Measurements from ENCODE around the gene SRP54. TPM values are rescaled to one million over a fixed set of nuclear protein-coding genes. Genes with fewer than 3 reads are reported as not detected.

SRP54 gene
- total and polyA plus RNA-seq, 2 donors (not counting 1 experiment from before 2014, with no cell fraction given): 71.5 to 93.9 TPM

DNA sequence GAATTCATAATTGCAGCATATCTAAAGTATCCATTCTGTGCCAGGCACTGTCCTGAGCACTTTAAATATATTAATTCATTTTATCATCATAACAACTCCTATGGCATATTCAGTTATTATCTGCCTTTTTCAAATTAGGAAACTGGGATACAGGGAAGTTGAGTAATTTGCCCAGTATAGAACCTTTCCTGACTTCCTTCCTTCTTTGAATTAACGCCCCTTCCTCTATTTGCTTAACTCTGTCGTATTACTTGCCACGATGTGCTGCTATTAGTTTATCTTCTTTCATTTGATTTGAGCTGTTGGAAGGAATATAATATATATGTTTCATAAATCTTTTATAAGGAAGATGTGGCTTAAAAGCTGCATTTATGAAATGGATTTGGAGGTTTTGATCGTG is 37.9 kb downstream of the SRP54 start:
- Histone ChIP-seq H3K4me2 (ENCODE audit: extremely low read depth, insufficient read depth, low read length) (no peak overlapping the region), H3K27ac (ENCODE audit: insufficient read depth, low read length) (no peak overlapping the region), H3K9me3 (ENCODE audit: control insufficient read depth, insufficient read depth, low read depth, low read length) (no peaks in the 10 kb centered on the region), H2AFZ (ENCODE audit: low read length) (no peak overlapping the region), H4K20me1 (ENCODE audit: control insufficient read depth, extremely low read depth, insufficient read depth, low read length) (no peaks in the 10 kb centered on the region), H3K9ac (ENCODE audit: insufficient read depth, low read length) (no peak overlapping the region), H3K27me3 (ENCODE audit: control insufficient read depth, insufficient read depth, low read length) (no peaks in the 10 kb centered on the region), H3K79me2 (ENCODE audit: control insufficient read depth, insufficient read depth, low read length) (no peaks in the 10 kb centered on the region), H3K4me1 (ENCODE audit: control insufficient read depth, extremely low read depth, insufficient read depth, low read length) (no peaks in the 10 kb centered on the region), H3K36me3 (ENCODE audit: control insufficient read depth, insufficient read depth, low read length) (no peaks in the 10 kb centered on the region), H3K4me3 (replicated peaks in 1 of 4; ENCODE audit: control extremely low read depth in 1 of 4, insufficient read depth in 1 of 4, low read depth in 3 of 4, low read length in 4 of 4) (no peak overlapping the region)
- no peak for DNase-seq (ENCODE audit: low read depth in 2 of 2)
- no peak for TF ChIP-seq EZH2 (IDR thresholded peaks at IDR 0.05; ENCODE audit: low read length, missing control alignments)
- TF ChIP-seq, protein P1, sequence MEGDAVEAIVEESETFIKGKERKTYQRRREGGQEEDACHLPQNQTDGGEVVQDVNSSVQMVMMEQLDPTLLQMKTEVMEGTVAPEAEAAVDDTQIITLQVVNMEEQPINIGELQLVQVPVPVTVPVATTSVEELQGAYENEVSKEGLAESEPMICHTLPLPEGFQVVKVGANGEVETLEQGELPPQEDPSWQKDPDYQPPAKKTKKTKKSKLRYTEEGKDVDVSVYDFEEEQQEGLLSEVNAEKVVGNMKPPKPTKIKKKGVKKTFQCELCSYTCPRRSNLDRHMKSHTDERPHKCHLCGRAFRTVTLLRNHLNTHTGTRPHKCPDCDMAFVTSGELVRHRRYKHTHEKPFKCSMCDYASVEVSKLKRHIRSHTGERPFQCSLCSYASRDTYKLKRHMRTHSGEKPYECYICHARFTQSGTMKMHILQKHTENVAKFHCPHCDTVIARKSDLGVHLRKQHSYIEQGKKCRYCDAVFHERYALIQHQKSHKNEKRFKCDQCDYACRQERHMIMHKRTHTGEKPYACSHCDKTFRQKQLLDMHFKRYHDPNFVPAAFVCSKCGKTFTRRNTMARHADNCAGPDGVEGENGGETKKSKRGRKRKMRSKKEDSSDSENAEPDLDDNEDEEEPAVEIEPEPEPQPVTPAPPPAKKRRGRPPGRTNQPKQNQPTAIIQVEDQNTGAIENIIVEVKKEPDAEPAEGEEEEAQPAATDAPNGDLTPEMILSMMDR (conservative IDR thresholded peaks at IDR 0.05 in 1 of 2, IDR thresholded peaks at IDR 0.05 in 1 of 2; ENCODE audit: low read depth in 1 of 2, low read length in 2 of 2): no peak

DNA sequence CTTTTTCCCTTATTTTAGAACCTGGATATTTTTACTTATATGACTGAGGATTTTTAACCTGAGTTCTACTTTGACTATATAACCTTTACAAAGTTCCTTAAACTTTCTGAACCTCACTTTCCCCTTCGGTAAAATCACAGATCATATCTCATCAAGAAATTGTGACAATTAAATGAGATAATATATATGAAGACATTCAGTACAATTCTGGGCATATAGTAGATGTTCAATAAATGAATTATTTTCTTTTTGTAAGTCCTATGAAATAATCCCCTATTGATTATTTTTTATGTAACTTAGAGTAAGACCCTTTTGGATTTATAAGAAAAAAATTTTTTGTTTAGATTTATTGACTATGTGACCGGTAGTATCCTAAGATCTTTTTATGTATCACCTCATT is 45.6 kb downstream of the SRP54 start:
- no peak overlapping the region for H3K9ac ChIP-seq (ENCODE audit: insufficient read depth, low read length)
- H3K27ac ChIP-seq (ENCODE audit: insufficient read depth, low read length): no peak overlapping the region
- H3K9me3 ChIP-seq (ENCODE audit: control insufficient read depth, insufficient read depth, low read depth, low read length): no peaks in the 10 kb centered on the region
- no peak overlapping the region for H2AFZ ChIP-seq (ENCODE audit: low read length)
- no peaks in the 10 kb centered on the region for H3K27me3 ChIP-seq (ENCODE audit: control insufficient read depth, insufficient read depth, low read length)
- H4K20me1 ChIP-seq (ENCODE audit: control insufficient read depth, extremely low read depth, insufficient read depth, low read length): no peaks in the 10 kb centered on the region
- H3K36me3 ChIP-seq (ENCODE audit: control insufficient read depth, insufficient read depth, low read length): no peaks in the 10 kb centered on the region
- DNase-seq (ENCODE audit: low read depth in 2 of 2): no peak
- H3K4me1 ChIP-seq (ENCODE audit: control insufficient read depth, extremely low read depth, insufficient read depth, low read length): no peaks in the 10 kb centered on the region
- no peaks in the 10 kb centered on the region for H3K79me2 ChIP-seq (ENCODE audit: control insufficient read depth, insufficient read depth, low read length)
- no peak overlapping the region for H3K4me3 ChIP-seq (replicated peaks in 1 of 4; ENCODE audit: control extremely low read depth in 1 of 4, insufficient read depth in 1 of 4, low read depth in 3 of 4, low read length in 4 of 4)
- TF ChIP-seq, protein P1 (conservative IDR thresholded peaks at IDR 0.05 in 1 of 2, IDR thresholded peaks at IDR 0.05 in 1 of 2; ENCODE audit: low read depth in 1 of 2, low read length in 2 of 2): no peak
- TF ChIP-seq EZH2 (IDR thresholded peaks at IDR 0.05; ENCODE audit: low read length, missing control alignments): no peak
- H3K4me2 ChIP-seq (ENCODE audit: extremely low read depth, insufficient read depth, low read length): no peak overlapping the region

DNA sequence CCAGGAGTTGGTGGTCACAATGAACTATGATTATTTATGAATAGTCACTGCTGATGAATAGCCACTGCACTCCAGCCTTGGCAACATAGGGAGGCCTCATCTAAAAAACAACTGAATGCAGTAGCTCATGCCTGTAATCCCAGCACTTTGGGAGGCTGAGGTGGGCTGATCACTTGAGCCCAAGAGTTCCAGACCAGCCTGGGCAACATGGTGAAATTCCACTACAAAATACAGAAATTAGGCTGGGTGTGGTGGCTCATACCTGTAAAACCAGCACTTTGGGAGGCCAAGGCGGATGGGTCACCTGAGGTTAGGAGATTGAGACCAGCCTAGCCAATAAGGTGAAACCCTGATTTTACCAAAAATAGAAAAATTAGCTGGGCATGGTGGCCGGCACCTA is 49.8 kb downstream of the SRP54 start:
- Histone ChIP-seq H3K4me3 (replicated peaks in 1 of 4; ENCODE audit: control extremely low read depth in 1 of 4, insufficient read depth in 1 of 4, low read depth in 3 of 4, low read length in 4 of 4) (no peak overlapping the region), H3K9me3 (ENCODE audit: control insufficient read depth, insufficient read depth, low read depth, low read length) (no peaks in the 10 kb centered on the region), H3K27me3 (ENCODE audit: control insufficient read depth, insufficient read depth, low read length) (no peaks in the 10 kb centered on the region), H3K79me2 (ENCODE audit: control insufficient read depth, insufficient read depth, low read length) (no peaks in the 10 kb centered on the region), H4K20me1 (ENCODE audit: control insufficient read depth, extremely low read depth, insufficient read depth, low read length) (no peaks in the 10 kb centered on the region), H3K36me3 (ENCODE audit: control insufficient read depth, insufficient read depth, low read length) (no peaks in the 10 kb centered on the region), H3K9ac (ENCODE audit: insufficient read depth, low read length) (no peak overlapping the region), H3K27ac (ENCODE audit: insufficient read depth, low read length) (no peak overlapping the region), H3K4me1 (ENCODE audit: control insufficient read depth, extremely low read depth, insufficient read depth, low read length) (no peaks in the 10 kb centered on the region), H2AFZ (ENCODE audit: low read length) (no peak overlapping the region), H3K4me2 (ENCODE audit: extremely low read depth, insufficient read depth, low read length) (no peak overlapping the region)
- TF ChIP-seq, protein P1 (conservative IDR thresholded peaks at IDR 0.05 in 1 of 2, IDR thresholded peaks at IDR 0.05 in 1 of 2; ENCODE audit: low read depth in 1 of 2, low read length in 2 of 2): no peak
- no peak for TF ChIP-seq EZH2 (IDR thresholded peaks at IDR 0.05; ENCODE audit: low read length, missing control alignments)
- DNase-seq (ENCODE audit: low read depth in 2 of 2): no peak

Data from fibroblast of lung (primary cell).